ENCODE measurements around the gene FUOM.

GRCh38 chr10:133326223-133326551 is 31.6 kb downstream of the FUOM start:
- TF ChIP-seq RBBP5 (conservative IDR thresholded peaks at IDR 0.05) (no peak), SIN3A (IDR thresholded peaks at IDR 0.05; ENCODE audit: low read depth, low read length) (no peak), MXI1 (IDR thresholded peaks at IDR 0.05; ENCODE audit: low read depth, low read length) (no peak), SUZ12 (IDR thresholded peaks at IDR 0.05; ENCODE audit: unreplicated experiment) (no peak)
